OCI-LY3 (cell line): ENCODE measurements around the gene OSBPL9.
A peak's percentile ranks its signal among the peaks of the same experiment; 100 is the strongest.

Source experiments
- H2AFZ ChIP-seq: fragments of 200-600, 300-600 bp; shearing (Covaris generic); 2 replicates; pipeline ENCODE4 v1.6.0; 2014; ENCODE audit warnings: antibody characterized with exemption, low read depth, low read length
- H3K27ac ChIP-seq: fragments of 200-600, 300-600 bp; sonication (generic); 2 replicates; pipeline ENCODE4 v1.5.1; 2014; ENCODE audit warnings: mild to moderate bottlenecking, low read length, moderate library complexity, mixed read lengths
- H3K27me3 ChIP-seq: fragments of 200-600, 300-600 bp; sonication (generic); 2 replicates; pipeline ENCODE4 v1.6.1; 2014; ENCODE audit warnings: low read depth, low read length, mixed read lengths
- H3K36me3 ChIP-seq: fragments of 200-600, 300-600 bp; sonication (generic); replicated peaks from 2 replicates; pipeline ENCODE3; 2014; ENCODE audit warnings: low read depth, low read length, mixed read lengths
- H3K4me1 ChIP-seq: fragments of 300-600, 200-600 bp; sonication (generic); 2 replicates; pipeline ENCODE4 v1.6.1; 2014; ENCODE audit warnings: low read length, mixed read lengths
- H3K4me2 ChIP-seq: fragments of 200-600, 300-600 bp; sonication (generic); 2 replicates; pipeline ENCODE4 v1.6.1; 2014; ENCODE audit warnings: low read length, mixed read lengths
- H3K4me3 ChIP-seq: fragments of 300-600, 200-600 bp; sonication (generic); 2 replicates; pipeline ENCODE4 v1.5.1; 2014; ENCODE audit warnings: antibody characterized with exemption, mild to moderate bottlenecking, low read length, moderate library complexity
- H3K79me2 ChIP-seq: fragments of 300-600, 200-600 bp; shearing (Covaris generic); 2 replicates; pipeline ENCODE4 v1.6.1; 2014; ENCODE audit warnings: mild to moderate bottlenecking, low read length, mixed read lengths
- H3K9ac ChIP-seq: fragments of 300-600, 200-600 bp; shearing (Covaris generic); 2 replicates; pipeline ENCODE4 v1.6.0; 2014; ENCODE audit warnings: mild to moderate bottlenecking, low read length, moderate library complexity
- H3K9me3 ChIP-seq: fragments of 200-600, 300-600 bp; shearing (Covaris generic); 2 replicates; pipeline ENCODE4 v1.6.1; 2014; ENCODE audit warnings: low read length, mixed read lengths; ENCODE audit not compliant: insufficient read depth
- H4K20me1 ChIP-seq: fragments of 200-600, 300-600 bp; sonication (generic); 2 replicates; pipeline ENCODE4 v1.6.1; 2016; ENCODE audit warnings: low read length, mixed read lengths; ENCODE audit not compliant: insufficient read depth
- CTCF ChIP-seq: fragments of 200-600, 300-600 bp; sonication (generic); IDR thresholded peaks from 2 replicates; pipeline ENCODE4 v1.5.1; 2014; ENCODE audit warnings: antibody characterized with exemption, low read length, low read depth
- EZH2phosphoT487 ChIP-seq: fragments of 200-600 bp; shearing (Covaris generic); IDR thresholded peaks from 2 replicates; pipeline ENCODE4 v1.6.1; 2018; ENCODE audit warnings: antibody characterized with exemption, mixed run types, low read depth

OSBPL9 gene

GRCh38 chr1:51575406-51576084 lies 41.3 kb upstream of the OSBPL9 start:
- Histone ChIP-seq H3K9me3 (no peaks in the 10 kb centered on the region), H4K20me1 (no peaks in the 10 kb centered on the region), H3K36me3 (no peaks in the 10 kb centered on the region), H3K4me3 (no peak overlapping the region), H3K27me3 (no peaks in the 10 kb centered on the region), H3K4me2 (0 out of 2 replicates have a peak overlapping the region, but pooled peaks have one; percentile 7), H3K9ac (no peak overlapping the region), H3K4me1 (peaks cover 22% of the 10 kb centered on the region), H3K79me2 (no peaks in the 10 kb centered on the region), H2AFZ (0 out of 2 replicates have a peak overlapping the region, but pooled peaks have one; percentile 69), H3K27ac (no peak overlapping the region)
- no peak for TF ChIP-seq EZH2phosphoT487
- TF ChIP-seq CTCF: no peak

GRCh38 chr1:51576085-51576444 lies 40.8 kb upstream of the OSBPL9 start:
- Histone ChIP-seq H3K36me3 (no peaks in the 10 kb centered on the region), H2AFZ (no peak overlapping the region), H3K4me2 (no peak overlapping the region), H3K9me3 (no peaks in the 10 kb centered on the region), H3K4me3 (no peak overlapping the region), H3K27ac (no peak overlapping the region), H3K4me1 (peaks cover 22% of the 10 kb centered on the region), H3K79me2 (no peaks in the 10 kb centered on the region), H3K27me3 (no peaks in the 10 kb centered on the region), H4K20me1 (no peaks in the 10 kb centered on the region), H3K9ac (no peak overlapping the region)
- TF ChIP-seq CTCF (no peak), EZH2phosphoT487 (no peak)

GRCh38 chr1:51576923-51577322 lies 40.0 kb upstream of the OSBPL9 start:
- Histone ChIP-seq H2AFZ (no peak overlapping the region), H4K20me1 (no peaks in the 10 kb centered on the region), H3K9me3 (no peaks in the 10 kb centered on the region), H3K9ac (no peak overlapping the region), H3K4me2 (no peak overlapping the region), H3K4me1 (peaks cover 22% of the 10 kb centered on the region), H3K36me3 (no peaks in the 10 kb centered on the region), H3K27me3 (no peaks in the 10 kb centered on the region), H3K4me3 (no peak overlapping the region), H3K27ac (no peak overlapping the region), H3K79me2 (no peaks in the 10 kb centered on the region)
- TF ChIP-seq CTCF (no peak), EZH2phosphoT487 (no peak)

GRCh38 chr1:51578383-51579109 lies 38.3 kb upstream of the OSBPL9 start:
- no peaks in the 10 kb centered on the region for H3K36me3 ChIP-seq
- H3K27me3 ChIP-seq: no peaks in the 10 kb centered on the region
- peak overlapping the region; percentile 43 for H3K4me2 ChIP-seq
- TF ChIP-seq CTCF (no peak), EZH2phosphoT487 (no peak)
- H2AFZ ChIP-seq: no peak overlapping the region
- H3K9me3 ChIP-seq: no peaks in the 10 kb centered on the region
- no peaks in the 10 kb centered on the region for H4K20me1 ChIP-seq
- H3K27ac ChIP-seq: no peak overlapping the region
- no peak overlapping the region for H3K9ac ChIP-seq
- no peak overlapping the region for H3K4me3 ChIP-seq
- peaks cover 22% of the 10 kb centered on the region for H3K4me1 ChIP-seq
- H3K79me2 ChIP-seq: no peaks in the 10 kb centered on the region
